Thyroid gland (tissue), 4 donors: Measurements from ENCODE around the gene ESPNL.

Source experiments
- CTCF ChIP-seq, 6 experiments: fragments of 200-600 bp in 3 of 6; fragments of 450-650 bp in 3 of 6; sonication (generic) in 3 of 6; IDR thresholded peaks; one replicate each; pipeline ENCODE4 v1.5.1; 2016 to 2019; ENCODE audit warnings: antibody characterized with exemption in 6 of 6, mild to moderate bottlenecking in 2 of 6, inconsistent platforms in 1 of 6, moderate library complexity in 1 of 6
- POLR2A ChIP-seq, 2 donors: fragments of 450-650 bp; IDR thresholded peaks; one replicate each; pipeline ENCODE4 v1.6.1; 2017; ENCODE audit warnings: antibody characterized with exemption in 2 of 2, mild to moderate bottlenecking in 2 of 2, moderate library complexity in 1 of 2

- TF ChIP-seq CTCF (IDR thresholded peaks at IDR 0.05), result no peak
- no peak for TF ChIP-seq POLR2A (IDR thresholded peaks at IDR 0.05)
These were observed 15.4 kb upstream of the ESPNL start for GRCh38 chr2:238084761-238085160.
